Kidney (tissue), 14 donors: ENCODE results near the gene NAGK. TPM values are rescaled to one million over a fixed set of nuclear protein-coding genes. Genes with fewer than 3 reads are reported as not detected.

Experiments
- DNase-seq, 5 donors: peaks; one replicate each; pipeline ENCODE4 v3.0.0-alpha.2; 2013 to 2020
- FAIRE-seq: peaks from 2 replicates; lab custom pipeline; 2012; peaks lifted over from hg19 to GRCh38; lab: Jason Lieb, UNC
- H3K27ac ChIP-seq, 2 donors: one replicate each; pipeline ENCODE4 v1.7.0; 2013; ENCODE audit warnings: low read depth in 2 of 2, low read length in 2 of 2, inconsistent platforms in 1 of 2
- H3K27me3 ChIP-seq: one replicate; pipeline ENCODE4 v1.7.1; 2013; ENCODE audit warnings: low read length, inconsistent platforms; ENCODE audit not compliant: control insufficient read depth, insufficient read depth
- H3K36me3 ChIP-seq, 3 donors: one replicate each; pipeline versions ENCODE4 v1.7.0 to v1.7.1; 2013; ENCODE audit warnings: low read length in 3 of 3, control low read depth in 1 of 3, inconsistent platforms in 1 of 3; ENCODE audit not compliant: insufficient read depth in 3 of 3, control insufficient read depth in 2 of 3
- H3K4me1 ChIP-seq, 3 donors: one replicate each; pipeline versions ENCODE4 v1.7.0 to v1.7.1; 2013; ENCODE audit warnings: low read length in 3 of 3, inconsistent platforms in 1 of 3, low read depth in 1 of 3; ENCODE audit not compliant: control insufficient read depth in 2 of 3, insufficient read depth in 2 of 3
- H3K4me3 ChIP-seq, 3 donors: one replicate each; pipeline versions ENCODE4 v1.7.0 to v1.8.1; 2013; ENCODE audit warnings: low read length in 3 of 3, control low read depth in 1 of 3, inconsistent platforms in 1 of 3
- H3K9ac ChIP-seq, 3 donors: one replicate each; pipeline versions ENCODE4 v1.7.0 to v1.7.1; 2013; ENCODE audit warnings: low read length in 3 of 3, control low read depth in 1 of 3, inconsistent platforms in 1 of 3
- H3K9me3 ChIP-seq, 3 donors: one replicate each; pipeline versions ENCODE4 v1.7.0 to v1.7.1; 2013; ENCODE audit warnings: low read length in 3 of 3, control low read depth in 1 of 3, inconsistent platforms in 1 of 3; ENCODE audit not compliant: control insufficient read depth in 2 of 3, insufficient read depth in 1 of 3
- intact Hi-C: fragments of 100-400 bp; cut with DNase I; formaldehyde crosslinking; loops from one replicate; pipeline ENCODE4 v1.11.1; 2022
- polyA plus RNA-seq: library from polyadenylated mRNA; stranded (reverse); fragments of 350-450 nt; fragmentation: Illumina TruSeq; extraction: RNeasy Lipid Tissue Mini Kit (QIAGEN cat#74804); gene quantifications from one replicate; pipeline ENCODE4 v1.2.3, GENCODE V29; 2014; ENCODE audit warnings: low read depth, low replicate concordance; ENCODE audit not compliant: insufficient read depth
- total RNA-seq: library from RNA; stranded (reverse); fragmentation: NEBNext Ultra II Directional; extraction: Animal tissue kit (Norgen Biotek cat#: 25700); gene quantifications from one replicate; pipeline ENCODE4 v1.2.1, GENCODE V29; 2021
- TF ChIP-seq, protein P1 (sequence below): IDR thresholded peaks from 3 replicates; pipeline ENCODE4 v1.5.1; 2012; ENCODE audit warnings: mild to moderate bottlenecking, moderate library complexity, borderline replicate concordance; ENCODE audit not compliant: insufficient read depth; ENCODE audit errors: extremely low read depth
- donor health status: control.
- donor health status: control.
- donor health status: control.
- donor health status: control.
- donor health status: control.
- donor health status: DM: yes; HTN: yes; CAD: no.
- donor health status: Normal renal cell carcinoma (clear cell type).

Gene NAGK
- total and polyA plus RNA-seq, 2 donors from 2014 or later: 102 to 113 TPM

DNA sequence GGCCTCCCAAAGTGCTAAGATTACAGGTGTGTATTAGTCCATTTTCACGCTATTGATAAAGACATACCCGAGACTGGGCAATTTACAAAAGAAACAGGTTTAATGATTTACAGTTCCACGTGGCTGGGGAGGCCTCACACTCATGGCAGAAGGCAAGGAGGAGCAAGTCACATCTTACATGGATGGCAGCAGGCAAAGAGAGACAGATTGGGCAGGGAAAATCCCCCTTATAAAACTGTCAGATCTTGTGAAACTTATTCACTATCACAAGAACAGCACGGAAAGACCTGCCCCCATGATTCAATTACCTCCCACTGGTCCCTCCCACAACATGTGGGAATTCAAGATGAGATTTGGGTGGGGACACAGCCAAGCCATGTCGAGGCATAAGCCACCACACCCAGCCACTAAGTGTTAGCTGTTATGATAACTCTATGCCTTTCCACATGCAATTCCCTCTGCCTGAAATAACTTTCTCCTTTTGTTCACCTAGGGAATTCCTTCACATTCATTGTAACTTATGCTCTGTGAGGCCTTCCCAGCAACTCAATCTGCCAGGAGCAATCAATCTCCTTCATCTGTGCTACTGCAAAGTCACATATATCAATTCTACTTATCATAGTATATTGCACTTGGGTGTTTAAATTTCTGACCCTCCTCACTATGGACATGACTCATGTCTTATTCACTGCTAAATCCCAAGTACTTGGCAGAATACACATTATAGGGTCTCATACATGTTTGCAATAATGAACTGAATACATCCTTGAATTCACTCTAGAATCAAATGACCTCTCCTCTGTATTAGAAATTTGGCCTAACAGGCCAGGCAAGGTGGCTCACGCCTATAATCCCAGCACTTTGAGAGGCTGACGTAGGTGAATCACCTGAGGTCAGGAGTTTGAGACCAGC lies 54.2 kb downstream of the NAGK start:
- Histone ChIP-seq H3K9ac (no peak overlapping the region), H3K4me3 (no peak overlapping the region), H3K27me3 (no peaks in the 10 kb centered on the region), H3K36me3 (peaks cover 3 to 14% (median 7%) of the 10 kb centered on the region in 3 donors), H3K9me3 (no peaks in the 10 kb centered on the region), H3K4me1 (no peaks in the 10 kb centered on the region), H3K27ac (no peak overlapping the region)
- TF ChIP-seq, protein P1, sequence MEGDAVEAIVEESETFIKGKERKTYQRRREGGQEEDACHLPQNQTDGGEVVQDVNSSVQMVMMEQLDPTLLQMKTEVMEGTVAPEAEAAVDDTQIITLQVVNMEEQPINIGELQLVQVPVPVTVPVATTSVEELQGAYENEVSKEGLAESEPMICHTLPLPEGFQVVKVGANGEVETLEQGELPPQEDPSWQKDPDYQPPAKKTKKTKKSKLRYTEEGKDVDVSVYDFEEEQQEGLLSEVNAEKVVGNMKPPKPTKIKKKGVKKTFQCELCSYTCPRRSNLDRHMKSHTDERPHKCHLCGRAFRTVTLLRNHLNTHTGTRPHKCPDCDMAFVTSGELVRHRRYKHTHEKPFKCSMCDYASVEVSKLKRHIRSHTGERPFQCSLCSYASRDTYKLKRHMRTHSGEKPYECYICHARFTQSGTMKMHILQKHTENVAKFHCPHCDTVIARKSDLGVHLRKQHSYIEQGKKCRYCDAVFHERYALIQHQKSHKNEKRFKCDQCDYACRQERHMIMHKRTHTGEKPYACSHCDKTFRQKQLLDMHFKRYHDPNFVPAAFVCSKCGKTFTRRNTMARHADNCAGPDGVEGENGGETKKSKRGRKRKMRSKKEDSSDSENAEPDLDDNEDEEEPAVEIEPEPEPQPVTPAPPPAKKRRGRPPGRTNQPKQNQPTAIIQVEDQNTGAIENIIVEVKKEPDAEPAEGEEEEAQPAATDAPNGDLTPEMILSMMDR: no peak
- intact Hi-C loops: no loop called here
- FAIRE-seq (no peak), DNase-seq (no peak)

DNA sequence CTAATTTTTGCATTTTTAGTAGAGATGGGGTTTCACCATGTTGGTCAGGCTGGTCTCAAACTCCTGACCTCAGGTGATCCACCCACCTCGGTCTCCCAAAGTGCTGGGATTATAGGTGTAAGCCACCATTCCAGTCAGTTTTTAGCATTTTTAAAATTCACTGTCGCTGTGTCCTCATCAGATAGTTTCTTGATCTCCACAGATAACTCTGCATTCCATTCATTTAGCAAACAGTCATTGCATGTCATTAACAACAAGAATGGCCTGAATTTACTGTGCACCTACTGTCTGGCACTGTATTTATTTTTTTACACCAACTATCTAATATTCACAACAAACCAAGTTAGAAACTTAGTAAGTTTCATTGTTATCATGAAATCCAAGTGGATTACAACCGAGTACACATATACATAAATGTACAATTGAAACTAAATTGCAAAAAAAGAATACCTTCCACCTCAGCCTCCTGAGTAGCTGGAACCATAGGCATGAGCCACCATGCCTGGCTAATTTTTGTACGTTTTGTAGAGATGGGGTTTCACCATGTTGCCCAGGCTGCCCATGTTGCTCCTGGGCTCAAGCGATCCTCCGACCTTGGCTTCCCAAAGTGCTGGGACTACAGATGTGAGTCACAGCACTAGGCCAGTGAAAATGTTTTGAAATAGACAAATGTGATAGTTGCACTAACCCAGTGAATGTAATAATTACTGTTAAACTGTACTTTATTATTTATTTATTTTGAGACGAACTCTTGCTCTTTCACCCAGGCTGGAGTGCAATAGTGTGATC lies 57.3 kb downstream of the NAGK start:
- Histone ChIP-seq H3K9me3 (no peaks in the 10 kb centered on the region), H3K36me3 (peaks cover 0 to 5% (median 4%) of the 10 kb centered on the region in 3 donors), H3K27ac (no peak overlapping the region), H3K4me3 (no peak overlapping the region), H3K4me1 (peaks cover 0 to 6% (median 2%) of the 10 kb centered on the region in 3 donors), H3K9ac (no peak overlapping the region), H3K27me3 (no peaks in the 10 kb centered on the region)
- TF ChIP-seq, protein P1: no peak
- no peak for DNase-seq
- intact Hi-C loops: no loop called here
- no peak for FAIRE-seq

DNA sequence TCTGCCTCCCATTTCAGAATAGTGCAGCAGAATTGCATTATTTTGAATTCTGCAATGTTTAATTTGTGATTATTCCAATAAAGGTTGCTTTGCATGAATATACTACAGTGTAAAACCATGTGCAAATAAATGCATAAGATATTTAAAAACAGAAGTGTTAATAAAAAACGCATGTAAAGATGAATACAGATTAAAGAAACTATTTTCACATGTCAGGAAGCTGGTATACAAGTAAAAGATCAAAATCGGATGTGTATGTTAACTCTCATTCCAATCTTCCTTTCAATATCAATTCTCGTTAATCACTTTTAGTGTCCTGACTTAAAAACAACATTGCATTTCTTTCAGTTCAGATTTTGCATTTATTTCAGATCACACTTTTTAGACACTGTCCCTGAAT lies 58.5 kb downstream of the NAGK start:
- no peak overlapping the region for H3K27ac ChIP-seq
- TF ChIP-seq, protein P1: no peak
- no peaks in the 10 kb centered on the region for H3K9me3 ChIP-seq
- FAIRE-seq (no peak), DNase-seq (no peak)
- no peaks in the 10 kb centered on the region for H3K27me3 ChIP-seq
- peaks cover 0 to 12% (median 7%) of the 10 kb centered on the region in 3 donors for H3K4me1 ChIP-seq
- no peak overlapping the region for H3K9ac ChIP-seq
- peaks cover under 1 to 5% (median 2%) of the 10 kb centered on the region in 3 donors for H3K36me3 ChIP-seq
- H3K4me3 ChIP-seq: no peak overlapping the region
- intact Hi-C loops: no loop called here

Other genes starting within 250 kb of the NAGK start
- 0.72 TPM for gene CLEC4F, start 248.0 kb upstream of the NAGK start, total RNA-seq
- gene CLEC4F, start 248.0 kb upstream of the NAGK start, polyA plus RNA-seq: not detected
- gene CD207, start 232.8 kb upstream of the NAGK start, total RNA-seq: 0.66 TPM
- not detected for gene CD207, start 232.8 kb upstream of the NAGK start, polyA plus RNA-seq
- gene VAX2, start 168.1 kb upstream of the NAGK start, total RNA-seq: 2.6 TPM
- gene VAX2, start 168.1 kb upstream of the NAGK start, polyA plus RNA-seq: 0.71 TPM
- 37.9 TPM for gene ATP6V1B1, start 132.7 kb upstream of the NAGK start, total RNA-seq
- gene ATP6V1B1, start 132.7 kb upstream of the NAGK start, polyA plus RNA-seq: 400 TPM
- gene ANKRD53, start 90.0 kb upstream of the NAGK start, total RNA-seq: 1.3 TPM
- gene ANKRD53, start 90.0 kb upstream of the NAGK start, polyA plus RNA-seq: 2.1 TPM
- gene TEX261, start 73.8 kb upstream of the NAGK start, total RNA-seq: 56.1 TPM
- 35.9 TPM for gene TEX261, start 73.8 kb upstream of the NAGK start, polyA plus RNA-seq
- 20.3 TPM for gene MCEE, start 61.6 kb downstream of the NAGK start, total RNA-seq
- 29.0 TPM for gene MCEE, start 61.6 kb downstream of the NAGK start, polyA plus RNA-seq
- gene MPHOSPH10, start 62.0 kb downstream of the NAGK start, total RNA-seq: 32.3 TPM
- 14.6 TPM for gene MPHOSPH10, start 62.0 kb downstream of the NAGK start, polyA plus RNA-seq
- 9.3 TPM for gene PAIP2B, start 158.5 kb downstream of the NAGK start, total RNA-seq
- gene PAIP2B, start 158.5 kb downstream of the NAGK start, polyA plus RNA-seq: 10.6 TPM